Duodenal mucosa (tissue), 2 donors: ENCODE data around the gene NANOS3.
"Not testable (repeated sequence)": the region's sequence is repeated elsewhere in the genome, so short reads cannot be mapped to it uniquely, and the experiment has no call there.

Experiments
- H3K27ac ChIP-seq: one replicate; pipeline ENCODE4 v1.7.0; 2013; ENCODE audit warnings: low read depth, low read length
- H3K27me3 ChIP-seq, 2 donors: one replicate each; pipeline ENCODE4 v1.7.0; 2013; ENCODE audit warnings: low read length in 2 of 2, control low read depth in 1 of 2; ENCODE audit not compliant: insufficient read depth in 2 of 2, control insufficient read depth in 1 of 2
- H3K36me3 ChIP-seq, 2 donors: one replicate each; pipeline ENCODE4 v1.7.0; 2013; ENCODE audit warnings: low read length in 2 of 2, control low read depth in 1 of 2; ENCODE audit not compliant: insufficient read depth in 2 of 2, control insufficient read depth in 1 of 2
- H3K4me1 ChIP-seq, 2 donors: one replicate each; pipeline ENCODE4 v1.7.0; 2013; ENCODE audit warnings: low read length in 2 of 2, control low read depth in 1 of 2; ENCODE audit not compliant: insufficient read depth in 2 of 2, control insufficient read depth in 1 of 2
- H3K4me3 ChIP-seq, 2 donors: one replicate each; pipeline ENCODE4 v1.7.0; 2013; ENCODE audit warnings: low read length in 2 of 2, low read depth in 1 of 2
- H3K9ac ChIP-seq, 2 donors: one replicate each; pipeline ENCODE4 v1.7.0; 2013; ENCODE audit warnings: low read length in 2 of 2, low read depth in 1 of 2
- H3K9me3 ChIP-seq, 2 donors: one replicate each; pipeline ENCODE4 v1.7.0; 2013; ENCODE audit warnings: low read length in 2 of 2, control low read depth in 1 of 2; ENCODE audit not compliant: control insufficient read depth in 1 of 2

Gene NANOS3

GRCh38 chr19:13844130-13844631, 32.8 kb upstream of the NANOS3 start:
- Histone ChIP-seq H3K4me3 (no peak overlapping the region), H3K9ac (peak overlapping the region; percentile 25 to 88), H3K27ac (peak overlapping the region; percentile 52), H3K27me3 (no peaks in the 10 kb centered on the region), H3K9me3 (no peaks in the 10 kb centered on the region), H3K4me1 (peaks cover 52 to 66% of the 10 kb centered on the region in 2 donors), H3K36me3 (no peaks in the 10 kb centered on the region)

DNA sequence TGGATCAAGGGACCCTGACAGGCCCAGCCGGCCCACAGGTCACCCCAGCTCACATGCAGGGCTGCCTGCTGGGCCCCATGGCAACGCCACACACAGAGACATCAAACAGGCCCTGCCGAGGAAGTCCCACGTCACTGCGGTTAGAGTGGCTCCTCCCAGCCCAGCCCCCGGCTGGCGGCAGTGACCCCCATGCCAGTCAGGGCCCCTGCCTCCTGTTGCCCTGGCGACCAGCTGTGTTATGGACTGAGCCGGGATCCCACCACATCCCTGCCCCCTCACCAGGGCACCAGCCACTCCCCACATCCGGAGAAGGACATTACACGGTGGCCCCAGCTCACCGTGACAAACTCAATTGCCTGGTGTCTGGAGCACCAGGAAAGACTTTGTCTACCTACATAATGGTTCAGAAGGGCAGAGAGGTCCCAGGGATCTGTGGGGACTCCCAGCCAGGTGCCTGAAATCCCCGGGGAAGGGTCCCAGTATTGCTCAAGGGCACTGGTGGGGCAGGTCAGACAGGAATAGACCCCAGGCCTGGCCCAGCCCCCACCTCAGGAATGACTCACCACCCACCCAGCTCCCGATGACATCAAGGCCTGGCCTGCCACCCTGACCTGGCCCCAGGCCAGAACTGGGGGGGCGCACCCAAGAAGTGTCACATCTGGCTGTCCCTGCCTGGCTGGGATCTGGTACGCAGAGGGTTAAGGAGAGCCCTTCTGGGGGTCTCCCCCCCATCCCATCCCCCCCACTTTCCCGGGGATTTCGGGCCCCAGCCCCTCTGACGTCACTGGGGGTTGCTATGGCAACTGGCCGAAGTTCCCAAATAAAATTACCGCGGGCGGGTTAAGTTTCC, 30.2 kb upstream of the NANOS3 start:
- Histone ChIP-seq H3K27me3 (no peaks in the 10 kb centered on the region), H3K4me3 (peak overlapping the region; percentile 64 to 66), H3K9ac (peak overlapping the region; percentile 65 to 82), H3K27ac (peak overlapping the region; percentile 98), H3K36me3 (no peaks in the 10 kb centered on the region), H3K9me3 (no peaks in the 10 kb centered on the region), H3K4me1 (peaks cover 45 to 58% of the 10 kb centered on the region in 2 donors)

GRCh38 chr19:13847407-13848339, 29.3 kb upstream of the NANOS3 start:
- no peaks in the 10 kb centered on the region for H3K36me3 ChIP-seq
- peak overlapping the region; percentile 98 for H3K27ac ChIP-seq
- no peaks in the 10 kb centered on the region for H3K9me3 ChIP-seq
- H3K27me3 ChIP-seq: no peaks in the 10 kb centered on the region
- H3K9ac ChIP-seq: peak overlapping the region; percentile 65 to 82
- H3K4me3 ChIP-seq: peak overlapping the region; percentile 64 to 66
- H3K4me1 ChIP-seq: peaks cover 44 to 56% of the 10 kb centered on the region in 2 donors

DNA sequence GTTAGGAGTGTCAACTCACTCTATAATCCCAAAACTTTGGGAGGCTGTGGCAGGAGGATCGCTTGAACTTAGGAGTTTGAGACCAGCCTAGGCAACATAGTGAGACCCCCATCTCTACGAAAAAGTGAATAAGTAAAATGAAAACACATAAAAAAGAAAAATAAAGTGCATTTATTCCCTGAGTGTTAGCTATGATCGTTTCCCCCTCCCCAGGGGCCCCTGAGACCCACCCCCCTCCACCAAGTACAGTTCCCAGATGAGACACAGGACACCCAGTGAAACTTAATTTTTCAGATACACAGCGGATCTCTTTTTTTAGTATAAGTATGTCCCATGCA, 28.6 kb upstream of the NANOS3 start:
- peak overlapping the region; percentile 98 for H3K27ac ChIP-seq
- H3K9me3 ChIP-seq: no peaks in the 10 kb centered on the region
- no peaks in the 10 kb centered on the region for H3K36me3 ChIP-seq
- H3K9ac ChIP-seq: peak overlapping the region in 1 of 2 donors; percentile 82
- no peaks in the 10 kb centered on the region for H3K27me3 ChIP-seq
- peaks cover 39 to 52% of the 10 kb centered on the region in 2 donors for H3K4me1 ChIP-seq
- no peak overlapping the region for H3K4me3 ChIP-seq

DNA sequence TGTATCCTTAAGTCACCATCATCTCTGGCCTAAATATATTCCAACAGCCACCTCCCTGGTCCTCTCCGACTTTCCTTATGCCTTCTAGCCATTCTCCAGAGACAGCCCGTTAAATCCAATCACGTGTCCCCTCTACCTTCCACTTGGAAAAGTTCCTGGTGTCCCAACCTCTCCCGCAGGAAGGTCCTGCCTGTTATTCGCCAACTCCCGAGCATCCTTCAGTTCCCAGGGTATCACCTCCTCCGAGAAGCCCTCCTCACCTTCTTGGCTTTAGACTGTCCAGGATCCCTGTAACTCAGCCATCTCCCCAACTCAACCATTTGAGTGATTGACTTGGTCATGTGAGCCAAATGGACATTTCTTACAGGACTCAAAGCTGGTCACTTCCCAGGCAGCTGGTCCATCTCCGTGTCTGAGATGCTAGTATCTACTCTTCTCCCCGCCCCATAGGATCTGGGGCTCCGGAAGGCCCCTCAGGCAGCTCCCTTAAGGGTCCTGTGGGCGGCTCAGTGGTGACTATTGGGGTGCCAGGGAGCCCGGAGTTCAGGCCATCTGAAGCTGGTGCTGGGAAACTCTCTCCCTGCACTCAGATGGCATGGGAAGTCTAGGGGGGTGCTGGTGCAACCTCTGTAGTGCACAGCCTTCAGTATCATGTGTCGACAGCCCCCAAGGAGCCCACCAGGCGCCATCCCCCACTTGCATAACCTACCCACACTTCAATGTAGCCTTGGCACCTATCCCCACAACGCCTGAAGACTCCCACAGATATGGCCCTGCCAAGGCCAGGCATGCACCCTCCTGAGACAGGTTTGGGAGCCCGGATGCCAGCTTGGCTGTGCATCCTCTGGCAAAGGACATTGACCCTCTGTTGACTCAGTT, 27.9 kb upstream of the NANOS3 start:
- Histone ChIP-seq H3K4me1 (peaks cover 32 to 44% of the 10 kb centered on the region in 2 donors), H3K4me3 (no peak overlapping the region), H3K9ac (no peak overlapping the region), H3K27me3 (no peaks in the 10 kb centered on the region), H3K36me3 (no peaks in the 10 kb centered on the region), H3K27ac (no peak overlapping the region), H3K9me3 (no peaks in the 10 kb centered on the region)

- H3K4me1 ChIP-seq: peaks cover 32 to 42% of the 10 kb centered on the region in 2 donors
- peak overlapping the region; percentile 38 to 48 for H3K4me3 ChIP-seq
- no peaks in the 10 kb centered on the region for H3K36me3 ChIP-seq
Measured at GRCh38 chr19:13849991-13850909, 26.7 kb upstream of the NANOS3 start.

DNA sequence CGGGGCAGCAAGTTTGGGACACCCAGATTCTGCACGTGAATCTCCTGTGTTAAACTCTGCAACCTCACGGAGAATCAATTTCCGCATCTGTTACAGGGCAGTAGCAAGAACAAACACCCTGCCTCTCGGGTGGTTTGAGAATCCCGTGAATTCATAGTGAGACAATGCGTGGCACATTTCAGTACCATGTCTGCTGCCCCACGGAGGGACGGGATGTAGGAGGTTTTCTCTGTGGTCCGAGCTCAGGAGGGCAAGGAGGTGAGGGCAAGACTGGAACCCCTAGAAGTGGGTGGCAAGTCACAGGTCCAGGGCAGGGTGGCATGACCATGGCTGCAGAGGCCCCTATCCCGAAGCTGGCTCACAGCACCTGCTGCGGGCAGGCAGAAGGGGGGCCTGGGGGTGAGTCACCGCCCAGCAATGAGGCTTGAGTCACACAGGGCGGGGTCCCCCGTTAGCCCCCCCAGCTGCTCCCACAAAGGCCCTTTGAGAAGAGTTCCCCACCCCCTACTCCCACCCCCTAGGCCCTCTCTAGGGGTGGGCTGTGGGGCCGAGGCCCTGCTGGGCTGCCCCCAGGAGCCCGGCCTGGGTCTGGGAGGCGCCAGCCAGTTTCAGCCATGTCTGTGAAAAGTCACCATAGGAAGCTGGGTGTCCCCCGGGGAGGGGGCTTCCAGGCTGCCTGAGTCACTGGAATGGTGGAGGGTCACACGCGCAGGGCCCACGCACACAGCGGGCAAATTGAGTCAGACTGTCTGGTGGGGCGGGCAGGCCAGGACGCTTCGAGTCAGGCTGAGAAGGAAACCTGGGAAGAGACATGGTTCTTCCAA, 25.8 kb upstream of the NANOS3 start:
- Histone ChIP-seq H3K27ac (peak overlapping the region; percentile 79), H3K27me3 (no peaks in the 10 kb centered on the region), H3K9me3 (no peaks in the 10 kb centered on the region), H3K4me1 (peaks cover 32 to 38% of the 10 kb centered on the region in 2 donors), H3K9ac (peak overlapping the region; percentile 73 to 87), H3K36me3 (no peaks in the 10 kb centered on the region), H3K4me3 (peak overlapping the region; percentile 38 to 48)

More at GRCh38 chr19:13849991-13850909, 26.7 kb upstream of the NANOS3 start:
- Histone ChIP-seq H3K27me3 (no peaks in the 10 kb centered on the region), H3K9ac (peak overlapping the region; percentile 73 to 87), H3K9me3 (no peaks in the 10 kb centered on the region), H3K27ac (peak overlapping the region; percentile 79)

- H3K9ac ChIP-seq: peak overlapping the region in 1 of 2 donors; percentile 74
Measured at GRCh38 chr19:13851734-13852114, 25.2 kb upstream of the NANOS3 start.

More at GRCh38 chr19:13851734-13852114, 25.2 kb upstream of the NANOS3 start:
- not testable (repeated sequence) for H3K36me3 ChIP-seq, H3K27me3 ChIP-seq, H3K9me3 ChIP-seq, H3K4me3 ChIP-seq
- peaks cover 26 to 32% of the 10 kb centered on the region in 2 donors for H3K4me1 ChIP-seq
- H3K27ac ChIP-seq: peak overlapping the region; percentile 79
